GM12892 (cell line): Measurements from ENCODE around the gene GALNT13.

Experiments used
- POLR2A ChIP-seq: IDR thresholded peaks from 2 replicates; pipeline ENCODE4 v1.6.1; 2011; ENCODE audit warnings: low read depth, low read length, control low read depth
- POLR2AphosphoS5 ChIP-seq: IDR thresholded peaks from 2 replicates; pipeline ENCODE4 v1.6.1; 2011; ENCODE audit warnings: low read depth, low read length, control low read depth
- TAF1 ChIP-seq: IDR thresholded peaks from 2 replicates; pipeline ENCODE4 v1.6.1; 2011; ENCODE audit warnings: low read depth, mild to moderate bottlenecking, control low read depth, low read length, borderline replicate concordance

DNA sequence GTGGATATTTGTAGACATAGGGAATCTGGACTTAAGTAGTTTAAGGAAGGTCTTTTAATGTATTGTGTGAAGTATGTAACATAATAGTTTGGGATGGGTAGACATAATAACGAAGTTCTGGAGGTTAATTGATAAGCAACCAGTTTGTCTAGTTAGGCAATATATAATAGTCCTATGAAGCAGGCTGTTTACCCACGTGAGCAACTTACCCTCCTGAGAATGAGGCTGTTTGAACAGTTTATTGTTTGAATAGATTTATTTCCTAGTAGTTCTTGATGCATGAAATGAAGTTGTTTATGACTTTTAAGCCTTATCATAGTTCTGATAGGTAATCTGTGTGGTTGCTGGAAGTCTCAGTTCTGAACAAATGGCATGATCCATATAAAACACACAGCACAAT lies 361.5 kb downstream of the GALNT13 start:
- TF ChIP-seq POLR2A (no peak), TAF1 (no peak), POLR2AphosphoS5 (no peak)
